ENCODE measurements around the gene UXS1.
A peak's percentile ranks its signal among the peaks of the same experiment; 100 is the strongest.

Gene UXS1

GRCh38 chr2:106187273-106187891, 6.7 kb downstream of the UXS1 start:
- DNase-seq = peak in 3 of 6 experiments; percentile 7 to 20 (median 15)

- DNase-seq = no peak
Measured at GRCh38 chr2:106185475-106186184, 8.5 kb downstream of the UXS1 start.

GRCh38 chr2:106184857-106185256, 9.2 kb downstream of the UXS1 start:
- no peak for DNase-seq

DNA sequence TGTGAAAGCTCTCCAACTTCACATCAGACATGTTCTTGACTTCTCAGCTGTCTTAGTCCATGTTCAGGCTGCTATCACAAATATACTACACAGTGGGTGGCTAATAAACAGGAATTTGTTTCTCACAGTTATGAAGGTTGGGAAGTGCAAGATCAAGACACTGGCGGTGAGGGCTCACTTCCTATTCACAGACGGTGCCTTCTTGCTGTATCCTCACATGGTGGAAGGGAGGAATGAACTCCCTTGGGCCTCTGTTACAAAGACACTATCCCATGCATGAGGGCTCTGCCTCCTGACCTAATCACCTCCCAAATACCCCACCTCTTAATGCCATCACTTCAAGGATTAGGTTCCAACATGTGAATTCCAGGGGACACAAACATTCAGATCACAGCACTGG, 9.7 kb downstream of the UXS1 start:
- DNase-seq = no peak

- no peak for DNase-seq
Measured at GRCh38 chr2:106183101-106183696, 10.9 kb downstream of the UXS1 start.

DNA sequence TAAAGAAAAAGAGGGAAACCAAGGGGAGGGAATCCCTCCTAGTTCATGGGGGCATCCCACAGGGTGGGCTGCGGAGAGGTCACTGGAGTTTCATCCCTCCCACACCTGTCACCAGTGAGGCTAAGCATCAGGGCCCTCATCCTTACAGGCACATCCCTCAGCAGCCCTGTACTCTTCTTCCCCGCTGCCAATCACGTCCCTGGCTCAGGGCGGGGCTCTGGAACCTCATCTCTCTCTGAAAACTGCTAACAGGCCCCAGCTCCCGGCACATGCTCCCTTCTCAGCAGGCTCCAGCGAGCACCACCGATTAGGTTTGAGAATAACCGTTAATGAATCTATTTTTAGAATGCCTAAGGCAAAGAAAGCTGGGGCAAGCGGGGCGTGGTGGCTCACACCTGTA, 13.0 kb downstream of the UXS1 start:
- no peak for DNase-seq

GRCh38 chr2:106180602-106181001, 13.5 kb downstream of the UXS1 start:
- no peak for DNase-seq

GRCh38 chr2:106178716-106179115, 15.4 kb downstream of the UXS1 start:
- DNase-seq = no peak

- no peak for DNase-seq
Measured at GRCh38 chr2:106177581-106177980, 16.5 kb downstream of the UXS1 start.

- no peak for DNase-seq
Measured at GRCh38 chr2:106176446-106177099, 17.5 kb downstream of the UXS1 start.

- no peak for DNase-seq
Measured at GRCh38 chr2:106175086-106175850, 18.8 kb downstream of the UXS1 start.

DNA sequence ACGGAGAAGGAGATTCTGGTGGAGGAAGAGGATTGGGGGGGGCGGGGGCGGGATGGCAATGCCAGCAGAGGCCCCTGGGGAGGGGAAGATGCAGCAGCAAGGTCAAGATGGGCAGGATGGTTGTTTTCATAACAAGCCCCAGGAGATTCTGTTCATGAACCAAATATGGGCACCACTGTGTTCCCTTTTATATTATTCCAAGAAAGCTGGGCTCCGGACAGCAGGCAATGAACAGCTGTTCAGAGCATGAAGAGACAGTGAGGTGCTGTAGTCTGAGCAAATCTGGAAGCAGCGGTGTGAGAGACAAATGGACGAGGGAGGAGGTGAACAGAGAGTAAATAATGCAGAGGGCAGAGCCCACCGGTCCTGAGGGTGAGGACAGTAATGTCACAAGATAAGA, 20.0 kb downstream of the UXS1 start:
- no peak for DNase-seq

DNA sequence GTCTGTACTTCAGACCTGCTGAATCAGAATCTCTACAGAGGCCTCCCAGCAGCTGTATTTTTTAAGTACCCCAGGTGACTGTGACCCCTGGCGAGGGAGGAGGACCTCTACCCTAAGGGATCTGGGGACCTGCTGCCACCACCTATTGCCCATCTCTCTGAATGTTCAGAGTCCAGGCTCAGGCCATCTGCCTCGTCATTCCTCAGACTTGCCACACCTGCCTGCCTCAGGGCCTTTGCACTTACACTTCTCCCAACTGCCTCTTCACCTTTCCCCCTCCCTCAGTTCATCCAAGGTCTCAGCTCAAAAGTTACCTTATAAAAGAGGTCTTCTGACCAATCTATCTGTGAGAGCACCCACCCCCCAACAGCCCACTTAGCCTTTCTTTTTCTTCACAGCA, 21.5 kb downstream of the UXS1 start:
- DNase-seq = no peak

DNA sequence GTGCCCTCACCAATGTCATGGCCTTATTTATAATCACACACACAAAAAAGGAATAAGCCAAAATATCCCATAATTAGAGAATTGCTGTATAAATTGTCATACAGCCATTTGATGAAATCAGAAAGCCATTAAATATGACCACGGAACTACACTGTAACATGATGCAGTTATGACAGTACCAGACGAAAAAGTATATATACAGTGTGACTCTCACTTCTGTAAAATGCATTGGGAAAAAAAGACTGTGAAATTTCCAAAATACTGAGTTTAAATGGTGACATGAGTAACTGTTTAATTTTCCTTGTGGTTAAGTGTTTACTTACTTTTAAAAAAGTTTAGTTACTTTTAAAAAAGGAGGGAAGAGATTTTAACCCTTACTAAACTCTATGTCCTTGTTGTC, 25.4 kb downstream of the UXS1 start:
- no peak for DNase-seq

DNA sequence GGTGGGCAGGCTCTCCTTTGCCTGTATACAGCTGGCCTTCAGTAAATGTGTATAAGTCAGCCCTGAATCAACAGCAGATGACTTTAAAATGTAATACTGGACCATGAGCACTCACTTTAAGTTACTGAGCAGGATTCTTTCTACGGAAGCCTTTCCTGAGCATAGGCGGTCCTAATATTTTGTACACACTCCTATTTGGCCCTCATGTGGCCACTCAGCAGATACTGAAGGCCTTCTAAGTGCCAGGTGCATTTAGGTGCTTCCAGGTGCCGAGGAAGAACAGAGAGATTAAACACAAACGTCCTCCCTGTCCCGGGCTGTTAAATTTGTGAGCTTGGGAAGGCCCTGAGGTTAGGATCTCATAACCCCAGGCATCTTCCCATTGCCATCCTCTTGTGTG, 27.0 kb downstream of the UXS1 start:
- DNase-seq = no peak

DNA sequence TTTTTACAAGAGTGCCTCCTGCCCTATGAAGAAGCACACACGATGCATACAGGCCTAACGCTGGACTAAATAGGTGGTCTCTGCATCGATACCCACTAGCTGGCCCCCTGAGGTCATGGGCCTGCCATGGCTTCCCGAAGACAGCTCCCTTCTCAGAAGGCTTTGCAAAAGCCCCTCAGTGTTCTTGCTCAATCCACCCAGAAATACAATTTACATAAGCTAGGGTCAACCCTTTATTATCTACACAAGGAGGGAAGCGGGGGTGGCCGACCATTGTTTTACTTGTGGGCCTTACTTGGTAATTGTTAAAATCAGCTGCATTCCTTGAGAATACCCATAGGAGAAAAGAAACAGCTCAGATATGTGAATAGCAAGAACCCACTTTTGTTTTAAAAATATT, 28.5 kb downstream of the UXS1 start:
- no peak for DNase-seq

GRCh38 chr2:106165029-106165428, 29.1 kb downstream of the UXS1 start:
- no peak for DNase-seq

- peak in 1 of 6 experiments; percentile 15 for DNase-seq
Measured at GRCh38 chr2:106163948-106164545, 30.1 kb downstream of the UXS1 start.

DNA sequence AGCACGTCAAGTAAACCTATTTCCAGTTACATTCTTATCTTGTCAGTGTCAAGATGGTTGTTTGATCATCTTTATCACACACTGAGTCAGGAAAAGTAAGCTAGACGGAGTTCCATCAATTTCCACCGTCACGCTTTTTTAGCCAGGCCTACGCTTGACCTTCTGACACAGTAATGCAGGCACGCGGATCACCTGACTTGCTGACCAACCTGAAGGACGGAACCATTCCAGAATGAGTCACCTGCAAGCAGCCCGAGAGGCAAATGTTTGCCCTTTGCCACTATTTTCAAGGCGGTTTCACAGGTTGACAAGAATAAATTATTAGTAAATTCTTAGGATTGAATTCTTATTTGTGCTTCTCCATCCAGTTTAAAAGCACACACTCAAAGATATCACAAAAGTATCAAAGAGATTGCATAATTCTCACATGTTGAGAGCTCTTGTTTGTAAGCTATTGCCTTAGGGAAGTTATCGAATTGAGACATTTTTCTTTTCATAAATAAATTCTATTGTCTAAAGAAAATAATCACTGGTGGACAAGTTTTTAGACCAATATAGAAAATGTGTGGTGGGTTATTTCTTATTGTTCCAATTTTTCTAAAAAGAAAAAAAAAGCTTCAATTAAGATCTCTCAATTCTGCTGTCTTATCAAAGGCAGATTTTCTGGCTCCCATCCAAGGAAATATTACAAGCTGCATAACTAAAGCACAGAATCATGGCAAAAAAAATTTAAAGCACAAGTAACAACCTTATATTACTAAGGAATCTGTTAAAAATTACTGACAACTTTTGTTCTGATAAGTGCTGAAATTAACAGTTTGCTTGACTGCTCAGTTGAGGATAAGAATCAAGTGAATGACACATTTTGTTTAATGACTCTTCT, 31.9 kb downstream of the UXS1 start:
- DNase-seq = peak in 2 of 6 experiments; percentile 49 to 52

DNA sequence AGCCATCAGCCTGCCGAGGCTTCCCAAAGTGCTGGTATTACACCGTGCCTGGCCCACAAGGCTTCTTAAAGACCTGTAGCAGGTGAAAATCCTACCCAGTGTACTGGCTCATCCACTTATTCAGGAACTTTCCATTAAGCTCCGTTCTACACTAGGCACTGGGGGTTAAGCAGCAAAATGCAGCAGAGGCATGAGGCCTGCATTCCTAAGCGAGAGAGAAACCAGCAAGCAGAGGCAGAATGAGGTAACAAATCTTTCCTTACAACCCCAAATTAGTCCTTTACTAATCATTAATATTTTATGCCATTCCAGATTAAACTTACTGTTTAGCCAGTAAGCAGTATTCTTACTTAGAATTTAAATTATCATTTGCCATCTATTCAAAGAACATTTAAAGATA, 32.8 kb downstream of the UXS1 start:
- DNase-seq = peak in 1 of 6 experiments; percentile 36

DNA sequence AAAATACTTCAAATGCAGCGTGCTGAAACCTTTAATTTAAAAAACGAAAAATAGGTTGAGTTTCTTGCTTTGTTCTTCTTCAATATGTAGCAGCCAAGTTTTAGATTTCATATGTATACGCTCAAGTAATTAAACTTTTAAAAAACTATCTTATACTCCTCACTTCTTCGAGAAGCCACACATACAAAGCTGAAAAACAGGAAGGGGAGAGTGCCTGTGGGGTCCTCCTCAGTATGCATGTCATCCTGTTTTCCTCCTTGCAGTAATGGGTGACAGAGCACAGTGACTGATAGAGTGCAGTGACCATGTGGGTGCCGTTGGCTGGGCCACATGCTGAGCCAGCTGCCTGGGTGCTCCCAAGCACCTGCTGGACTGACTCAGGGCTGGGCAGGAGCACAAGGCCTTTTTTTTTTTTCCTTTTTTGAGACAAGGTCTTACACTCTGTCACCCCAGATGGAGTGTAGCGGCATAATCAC, 33.3 kb downstream of the UXS1 start:
- peak in 5 of 6 experiments; percentile 17 to 79 (median 63) for DNase-seq

All from stimulated activated naive CD4-positive, alpha-beta T cell (primary cell).